ENCODE data around the gene PLCB1.
A peak's percentile ranks its signal among the peaks of the same experiment; 100 is the strongest.
"Not testable (repeated sequence)": the region's sequence is repeated elsewhere in the genome, so short reads cannot be mapped to it uniquely, and the experiment has no call there.

The PLCB1 gene

GRCh38 chr20:8589956-8590355, 457.9 kb downstream of the PLCB1 start:
- H3K4me1 Mint-ChIP-seq (ENCODE audit: low read depth), result no peaks in the 10 kb centered on the region
- no peaks in the 10 kb centered on the region for H3K9me3 Mint-ChIP-seq (ENCODE audit: low read depth)
- H3K36me3 Mint-ChIP-seq, result no peaks in the 10 kb centered on the region
- no peaks in the 10 kb centered on the region for H3K27me3 Mint-ChIP-seq
- H3K4me3 Mint-ChIP-seq, result no peak overlapping the region
- H3K27ac Mint-ChIP-seq, result no peak overlapping the region

GRCh38 chr20:8600910-8601541, 469.0 kb downstream of the PLCB1 start:
- H3K9me3 Mint-ChIP-seq (ENCODE audit: low read depth); H3K27ac Mint-ChIP-seq; H3K27me3 Mint-ChIP-seq; H3K36me3 Mint-ChIP-seq; H3K4me3 Mint-ChIP-seq: not testable (repeated sequence)
- peaks cover 13% of the 10 kb centered on the region for H3K4me1 Mint-ChIP-seq (ENCODE audit: low read depth)

- no peaks in the 10 kb centered on the region for H3K9me3 Mint-ChIP-seq (ENCODE audit: low read depth)
- H3K4me1 Mint-ChIP-seq (ENCODE audit: low read depth), result peaks cover 13% of the 10 kb centered on the region
- H3K36me3 Mint-ChIP-seq, result no peaks in the 10 kb centered on the region
- H3K27me3 Mint-ChIP-seq, result no peaks in the 10 kb centered on the region
- H3K4me3 Mint-ChIP-seq, result no peak overlapping the region
- no peak overlapping the region for H3K27ac Mint-ChIP-seq
Observed at GRCh38 chr20:8601542-8601912, 469.5 kb downstream of the PLCB1 start.

GRCh38 chr20:8602389-8603116, 470.5 kb downstream of the PLCB1 start:
- Mint-ChIP-seq H3K4me1 (ENCODE audit: low read depth) (peaks cover 13% of the 10 kb centered on the region), H3K27me3 (no peaks in the 10 kb centered on the region), H3K4me3 (peak overlapping the region; percentile 15), H3K27ac (peak overlapping the region; percentile 36), H3K9me3 (ENCODE audit: low read depth) (no peaks in the 10 kb centered on the region), H3K36me3 (no peaks in the 10 kb centered on the region)

- Mint-ChIP-seq H3K4me1 (ENCODE audit: low read depth) (peaks cover under 1% of the 10 kb centered on the region), H3K9me3 (ENCODE audit: low read depth) (no peaks in the 10 kb centered on the region), H3K27me3 (no peaks in the 10 kb centered on the region), H3K36me3 (no peaks in the 10 kb centered on the region), H3K27ac (no peak overlapping the region), H3K4me3 (no peak overlapping the region)
Observed at GRCh38 chr20:8608470-8608869, 476.4 kb downstream of the PLCB1 start.

GRCh38 chr20:8616792-8617191, 484.7 kb downstream of the PLCB1 start:
- Mint-ChIP-seq H3K27me3 (no peaks in the 10 kb centered on the region), H3K27ac (no peak overlapping the region), H3K9me3 (ENCODE audit: low read depth) (no peaks in the 10 kb centered on the region), H3K36me3 (no peaks in the 10 kb centered on the region), H3K4me3 (no peak overlapping the region), H3K4me1 (ENCODE audit: low read depth) (no peaks in the 10 kb centered on the region)

- no peaks in the 10 kb centered on the region for H3K9me3 Mint-ChIP-seq (ENCODE audit: low read depth)
- H3K4me3 Mint-ChIP-seq, result no peak overlapping the region
Observed at GRCh38 chr20:8621001-8621400, 488.9 kb downstream of the PLCB1 start.

GRCh38 chr20:8624046-8624445, 492.0 kb downstream of the PLCB1 start:
- H3K4me1 Mint-ChIP-seq (ENCODE audit: low read depth), result no peaks in the 10 kb centered on the region
- H3K36me3 Mint-ChIP-seq, result no peaks in the 10 kb centered on the region
- H3K27ac Mint-ChIP-seq, result no peak overlapping the region
- H3K9me3 Mint-ChIP-seq (ENCODE audit: low read depth), result no peaks in the 10 kb centered on the region
- no peak overlapping the region for H3K4me3 Mint-ChIP-seq
- H3K27me3 Mint-ChIP-seq, result no peaks in the 10 kb centered on the region

More at GRCh38 chr20:8621001-8621400, 488.9 kb downstream of the PLCB1 start:
- H3K36me3 Mint-ChIP-seq, result no peaks in the 10 kb centered on the region
- no peaks in the 10 kb centered on the region for H3K4me1 Mint-ChIP-seq (ENCODE audit: low read depth)
- no peak overlapping the region for H3K27ac Mint-ChIP-seq
- H3K27me3 Mint-ChIP-seq, result no peaks in the 10 kb centered on the region

- Mint-ChIP-seq H3K36me3 (no peaks in the 10 kb centered on the region), H3K4me3 (no peak overlapping the region), H3K4me1 (ENCODE audit: low read depth) (no peaks in the 10 kb centered on the region), H3K27me3 (no peaks in the 10 kb centered on the region), H3K27ac (no peak overlapping the region), H3K9me3 (ENCODE audit: low read depth) (no peaks in the 10 kb centered on the region)
Observed at GRCh38 chr20:8624616-8625015, 492.6 kb downstream of the PLCB1 start.

GRCh38 chr20:8627340-8628004, 495.4 kb downstream of the PLCB1 start:
- H3K9me3 Mint-ChIP-seq (ENCODE audit: low read depth), result no peaks in the 10 kb centered on the region
- H3K27ac Mint-ChIP-seq, result no peak overlapping the region
- no peaks in the 10 kb centered on the region for H3K36me3 Mint-ChIP-seq
- no peaks in the 10 kb centered on the region for H3K4me1 Mint-ChIP-seq (ENCODE audit: low read depth)
- no peak overlapping the region for H3K4me3 Mint-ChIP-seq
- H3K27me3 Mint-ChIP-seq, result no peaks in the 10 kb centered on the region

GRCh38 chr20:8631271-8631670, 499.2 kb downstream of the PLCB1 start:
- H3K9me3 Mint-ChIP-seq (ENCODE audit: low read depth), result no peaks in the 10 kb centered on the region
- H3K27me3 Mint-ChIP-seq, result no peaks in the 10 kb centered on the region
- H3K27ac Mint-ChIP-seq, result no peak overlapping the region
- H3K4me3 Mint-ChIP-seq, result no peak overlapping the region
- no peaks in the 10 kb centered on the region for H3K36me3 Mint-ChIP-seq
- H3K4me1 Mint-ChIP-seq (ENCODE audit: low read depth), result no peaks in the 10 kb centered on the region

GRCh38 chr20:8633366-8633765, 501.3 kb downstream of the PLCB1 start:
- no peaks in the 10 kb centered on the region for H3K27me3 Mint-ChIP-seq
- H3K4me1 Mint-ChIP-seq (ENCODE audit: low read depth), result no peaks in the 10 kb centered on the region
- H3K36me3 Mint-ChIP-seq, result no peaks in the 10 kb centered on the region
- no peak overlapping the region for H3K4me3 Mint-ChIP-seq
- no peak overlapping the region for H3K27ac Mint-ChIP-seq
- H3K9me3 Mint-ChIP-seq (ENCODE audit: low read depth), result no peaks in the 10 kb centered on the region

GRCh38 chr20:8635048-8635572, 503.0 kb downstream of the PLCB1 start:
- no peaks in the 10 kb centered on the region for H3K27me3 Mint-ChIP-seq
- H3K4me3 Mint-ChIP-seq, result no peak overlapping the region
- H3K27ac Mint-ChIP-seq, result no peak overlapping the region
- H3K36me3 Mint-ChIP-seq, result no peaks in the 10 kb centered on the region
- H3K9me3 Mint-ChIP-seq (ENCODE audit: low read depth), result no peaks in the 10 kb centered on the region
- no peaks in the 10 kb centered on the region for H3K4me1 Mint-ChIP-seq (ENCODE audit: low read depth)

GRCh38 chr20:8635837-8636236, 503.8 kb downstream of the PLCB1 start:
- Mint-ChIP-seq H3K27ac (no peak overlapping the region), H3K27me3 (no peaks in the 10 kb centered on the region), H3K36me3 (no peaks in the 10 kb centered on the region), H3K4me1 (ENCODE audit: low read depth) (no peaks in the 10 kb centered on the region), H3K9me3 (ENCODE audit: low read depth) (no peaks in the 10 kb centered on the region), H3K4me3 (no peak overlapping the region)

- Mint-ChIP-seq H3K36me3 (no peaks in the 10 kb centered on the region), H3K4me3 (no peak overlapping the region), H3K27me3 (no peaks in the 10 kb centered on the region), H3K27ac (no peak overlapping the region), H3K9me3 (ENCODE audit: low read depth) (no peaks in the 10 kb centered on the region), H3K4me1 (ENCODE audit: low read depth) (no peaks in the 10 kb centered on the region)
Observed at GRCh38 chr20:8639112-8639778, 507.2 kb downstream of the PLCB1 start.

Data from activated naive CD8-positive, alpha-beta T cell (primary cell).